ENCODE measurements around the gene SPNS2.

- TF ChIP-seq EZH2 (IDR thresholded peaks at IDR 0.05; ENCODE audit: borderline replicate concordance, low read length) = no peak
- no peak for TF ChIP-seq CTCF (conservative IDR thresholded peaks at IDR 0.05 in 1 of 2, IDR thresholded peaks at IDR 0.05 in 1 of 2; ENCODE audit: extremely low read depth in 1 of 2, insufficient read depth in 1 of 2, low read depth in 1 of 2, low read length in 2 of 2)
These were observed 59.8 kb downstream of the SPNS2 start for GRCh38 chr17:4558347-4558971.

Data from mammary epithelial cell (primary cell).